Ishikawa (cell line): ENCODE data around the gene RAB3IL1.

Source experiments
- CREB1 ChIP-seq: IDR thresholded peaks from 2 replicates; pipeline ENCODE4 v1.6.1; 2012; ENCODE audit warnings: low read depth
- EGR1 ChIP-seq: IDR thresholded peaks from 2 replicates; pipeline ENCODE4 v1.6.1; 2012
- MAX ChIP-seq: IDR thresholded peaks from 2 replicates; pipeline ENCODE4 v1.6.1; 2012
- NFIC ChIP-seq: IDR thresholded peaks from 2 replicates; pipeline ENCODE4 v1.6.1; 2012
- RAD21 ChIP-seq: IDR thresholded peaks from 2 replicates; pipeline ENCODE4 v1.6.1; 2012; ENCODE audit warnings: low read depth
- TAF1 ChIP-seq: IDR thresholded peaks from 2 replicates; pipeline ENCODE4 v1.6.1; 2012; ENCODE audit warnings: low read depth, mild to moderate bottlenecking
- TCF12 ChIP-seq: IDR thresholded peaks from 2 replicates; pipeline ENCODE4 v1.6.1; 2012; ENCODE audit warnings: low read depth
- TEAD4 ChIP-seq: IDR thresholded peaks from 2 replicates; pipeline ENCODE4 v1.6.1; 2012
- YY1 ChIP-seq: IDR thresholded peaks from 2 replicates; pipeline ENCODE4 v1.6.1; 2012; ENCODE audit warnings: low read depth
- ZBTB7A ChIP-seq: IDR thresholded peaks from 2 replicates; pipeline ENCODE4 v1.6.1; 2012; ENCODE audit warnings: low read depth
- TF ChIP-seq, protein P1 (sequence below): IDR thresholded peaks from 2 replicates; pipeline ENCODE4 v1.6.1; 2012

DNA sequence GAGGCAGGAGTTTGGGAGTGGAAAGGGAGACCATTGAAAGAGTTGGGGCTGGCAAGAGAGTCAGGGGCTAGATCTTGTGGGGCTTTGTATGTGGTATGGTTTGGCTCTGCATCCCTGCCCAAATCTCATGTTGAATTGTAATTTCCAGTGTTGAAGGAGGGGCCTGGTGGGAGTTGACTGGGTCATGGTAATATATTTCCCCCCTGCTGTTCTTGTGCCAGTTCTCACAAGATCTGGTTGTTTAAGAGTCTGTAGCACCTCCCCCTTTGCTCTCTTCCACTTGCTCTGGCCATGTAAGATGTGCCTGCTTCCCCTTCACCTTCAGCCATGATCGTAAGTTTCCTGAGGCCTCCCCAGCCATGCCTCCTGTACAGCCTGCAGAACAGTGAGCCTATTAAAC lies 10.1 kb upstream of the RAB3IL1 start:
- TF ChIP-seq TCF12 (no peak), TAF1 (no peak), RAD21 (no peak), CREB1 (no peak), YY1 (no peak), MAX (no peak), EGR1 (no peak), ZBTB7A (no peak), TEAD4 (no peak), NFIC (no peak)
- TF ChIP-seq, protein P1, sequence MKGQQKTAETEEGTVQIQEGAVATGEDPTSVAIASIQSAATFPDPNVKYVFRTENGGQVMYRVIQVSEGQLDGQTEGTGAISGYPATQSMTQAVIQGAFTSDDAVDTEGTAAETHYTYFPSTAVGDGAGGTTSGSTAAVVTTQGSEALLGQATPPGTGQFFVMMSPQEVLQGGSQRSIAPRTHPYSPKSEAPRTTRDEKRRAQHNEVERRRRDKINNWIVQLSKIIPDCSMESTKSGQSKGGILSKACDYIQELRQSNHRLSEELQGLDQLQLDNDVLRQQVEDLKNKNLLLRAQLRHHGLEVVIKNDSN, result no peak
